Liver (tissue), 9 donors: ENCODE results near the gene STXBP6. TPM values are rescaled to one million over a fixed set of nuclear protein-coding genes. Genes with fewer than 3 reads are reported as not detected.

Experiments
- DNase-seq: peaks from one replicate; pipeline ENCODE4 v3.0.0-alpha.2; 2017; ENCODE audit warnings: low spot score
- H3K27ac ChIP-seq, 2 donors: one replicate each; pipeline ENCODE4 v1.7.0; 2013; ENCODE audit warnings: inconsistent platforms in 2 of 2, low read length in 2 of 2, control low read depth in 1 of 2, low read depth in 1 of 2, mild to moderate bottlenecking in 1 of 2
- H3K27me3 ChIP-seq, 4 donors: one replicate each; pipeline versions ENCODE4 v1.6.1 to v1.7.0; 2013; ENCODE audit warnings: low read length in 3 of 4, inconsistent platforms in 1 of 4, mild to moderate bottlenecking in 1 of 4, moderate library complexity in 1 of 4; ENCODE audit not compliant: control insufficient read depth in 4 of 4, insufficient read depth in 4 of 4
- H3K36me3 ChIP-seq, 4 donors: one replicate each; pipeline versions ENCODE4 v1.6.1 to v1.7.0; 2013; ENCODE audit warnings: low read length in 3 of 4, mild to moderate bottlenecking in 3 of 4, low read depth in 1 of 4, moderate library complexity in 1 of 4; ENCODE audit not compliant: control insufficient read depth in 4 of 4, insufficient read depth in 3 of 4
- H3K4me1 ChIP-seq, 4 donors: one replicate each; pipeline versions ENCODE4 v1.6.1 to v1.7.0; 2013; ENCODE audit warnings: low read length in 3 of 4, mild to moderate bottlenecking in 3 of 4, moderate library complexity in 1 of 4; ENCODE audit not compliant: control insufficient read depth in 4 of 4, insufficient read depth in 4 of 4
- H3K4me3 ChIP-seq, 3 donors: one replicate each; pipeline versions ENCODE4 v1.6.1 to v1.7.0; 2013; ENCODE audit warnings: low read length in 3 of 3, control low read depth in 1 of 3, low read depth in 1 of 3, mild to moderate bottlenecking in 1 of 3
- H3K9ac ChIP-seq, 2 donors: one replicate each; pipeline ENCODE4 v1.7.0; 2013; ENCODE audit warnings: low read length in 2 of 2, mild to moderate bottlenecking in 2 of 2, moderate library complexity in 2 of 2, control low read depth in 1 of 2, low read depth in 1 of 2
- H3K9me3 ChIP-seq, 4 donors: one replicate each; pipeline versions ENCODE4 v1.6.1 to v1.7.0; 2013; ENCODE audit warnings: low read length in 3 of 4; ENCODE audit not compliant: control insufficient read depth in 4 of 4
- ATF3 ChIP-seq: IDR thresholded peaks from 2 replicates; pipeline ENCODE4 v1.6.1; 2016; ENCODE audit warnings: antibody characterized with exemption
- CTCF ChIP-seq: fragments of 150-350 bp; IDR thresholded peaks from 2 replicates; pipeline ENCODE4 v1.5.1; 2017; ENCODE audit warnings: improper control_type of control experiment, low read depth, low read length; ENCODE audit not compliant: missing input control
- EGR1 ChIP-seq, 2 donors: IDR thresholded peaks; 2 replicates each; pipeline ENCODE4 v1.6.1; 2016 to 2018; ENCODE audit warnings: antibody characterized with exemption in 2 of 2, low read depth in 2 of 2
- FOXA1 ChIP-seq: IDR thresholded peaks from 2 replicates; pipeline ENCODE4 v1.6.1; 2016; ENCODE audit warnings: antibody characterized with exemption
- FOXA2 ChIP-seq: IDR thresholded peaks from 2 replicates; pipeline ENCODE4 v1.6.1; 2016; ENCODE audit warnings: antibody characterized with exemption
- GABPA ChIP-seq, 2 donors: IDR thresholded peaks in 1 of 2; conservative IDR thresholded peaks in 1 of 2; 2 replicates each; pipeline ENCODE4 v1.6.1; 2016; ENCODE audit warnings: antibody characterized with exemption in 2 of 2, mild to moderate bottlenecking in 1 of 2, moderate library complexity in 1 of 2
- HNF4A ChIP-seq, 2 donors: conservative IDR thresholded peaks; 2 replicates each; pipeline ENCODE4 v1.6.1; 2016; ENCODE audit warnings: antibody characterized with exemption in 2 of 2, mild to moderate bottlenecking in 2 of 2
- HNF4G ChIP-seq: IDR thresholded peaks from 2 replicates; pipeline ENCODE4 v1.6.1; 2016; ENCODE audit warnings: antibody characterized with exemption
- JUND ChIP-seq, 2 donors: IDR thresholded peaks; 2 replicates each; pipeline ENCODE4 v1.6.1; 2016; ENCODE audit warnings: antibody characterized with exemption in 2 of 2
- NR2F2 ChIP-seq: IDR thresholded peaks from 2 replicates; pipeline ENCODE4 v1.6.1; 2016; ENCODE audit warnings: antibody characterized with exemption
- RAD21 ChIP-seq, 2 donors: IDR thresholded peaks; 2 replicates each; pipeline ENCODE4 v1.6.1; 2016; ENCODE audit warnings: antibody characterized with exemption in 2 of 2, mild to moderate bottlenecking in 2 of 2
- REST ChIP-seq: IDR thresholded peaks from 2 replicates; pipeline ENCODE4 v1.6.1; 2016; ENCODE audit warnings: antibody characterized with exemption, mild to moderate bottlenecking
- RXRA ChIP-seq, 2 donors: IDR thresholded peaks; 2 replicates each; pipeline ENCODE4 v1.6.1; 2017 to 2018; ENCODE audit warnings: antibody characterized with exemption in 2 of 2, mild to moderate bottlenecking in 1 of 2
- SP1 ChIP-seq: IDR thresholded peaks from 2 replicates; pipeline ENCODE4 v1.6.1; 2018; ENCODE audit warnings: antibody characterized with exemption, mild to moderate bottlenecking
- TAF1 ChIP-seq: conservative IDR thresholded peaks from 2 replicates; pipeline ENCODE4 v1.6.1; 2016; ENCODE audit warnings: antibody characterized with exemption, mild to moderate bottlenecking
- YY1 ChIP-seq: IDR thresholded peaks from 2 replicates; pipeline ENCODE4 v1.6.1; 2016; ENCODE audit warnings: antibody characterized with exemption, mild to moderate bottlenecking
- ZBTB33 ChIP-seq: IDR thresholded peaks from 2 replicates; pipeline ENCODE4 v1.6.1; 2016; ENCODE audit warnings: antibody characterized with exemption
- WGBS: extraction: QIAGEN DNeasy Blood & Tissue Kit; methylation state at CpG from one replicate; pipeline ENCODE4 v1.1.7; 2013; 5-methylcytosine and 5-hydroxymethylcytosine counted together
- polyA plus RNA-seq, 2 donors: library from polyadenylated mRNA; stranded (reverse) in 1 of 2; unstranded in 1 of 2; fragments of 200-250 nt in 1 of 2; fragments of >200 nt in 1 of 2; fragmentation: Nextera tagmentation in 1 of 2; extraction: Ambion mirVana in 1 of 2; gene quantifications; one replicate each; pipeline versions ENCODE4 v1.2.1 to v1.2.3, GENCODE V29; 2013 to 2015
- total RNA-seq, 2 donors: library from RNA; depleted of rRNA; stranded (reverse); fragments of >200 nt; gene quantifications; one replicate each; pipeline ENCODE4 v1.2.3, GENCODE V29; 2014
- TF ChIP-seq, protein P1 (sequence below): IDR thresholded peaks from 2 replicates; pipeline ENCODE4 v1.6.1; 2016; ENCODE audit warnings: antibody characterized with exemption
- donor health status: healthy.
- donor health status: healthy.
- donor health status: healthy.
- donor health status: healthy.
- donor health status: healthy.

Gene STXBP6
- total and polyA plus RNA-seq, 4 donors, result 1.4 to 3.8 (median 1.8) TPM

DNA sequence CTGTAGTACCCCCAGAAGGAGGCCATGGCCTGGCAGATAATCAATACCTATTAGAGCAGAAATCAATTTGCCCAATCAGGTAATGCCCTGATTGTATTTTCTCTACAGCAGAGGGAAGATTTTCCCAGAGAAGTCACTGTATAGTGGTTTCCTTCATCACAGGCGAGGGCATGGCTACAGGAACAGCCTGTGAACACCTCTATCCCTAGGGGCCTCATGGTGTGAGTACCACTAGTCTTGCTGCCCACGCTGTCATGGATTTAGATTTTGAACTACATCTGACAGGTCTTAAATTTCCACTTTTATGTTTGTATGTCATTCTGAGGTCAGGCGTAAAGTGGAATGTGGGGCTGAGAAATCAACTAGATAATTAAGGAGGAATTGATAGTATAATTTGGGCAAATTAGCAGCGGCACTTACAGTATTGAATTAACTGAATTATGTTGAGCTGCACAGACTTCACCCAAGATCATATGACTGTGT, 42.4 kb upstream of the STXBP6 start:
- Histone ChIP-seq H3K36me3 (no peaks in the 10 kb centered on the region), H3K4me1 (no peaks in the 10 kb centered on the region), H3K9ac (no peak overlapping the region), H3K27ac (no peak overlapping the region), H3K27me3 (peaks cover 0 to 6% (median 1%) of the 10 kb centered on the region in 4 donors), H3K9me3 (no peaks in the 10 kb centered on the region), H3K4me3 (no peak overlapping the region)
- TF ChIP-seq ZBTB33 (no peak), HNF4A (conservative IDR thresholded peaks at IDR 0.05) (no peak), NR2F2 (no peak), EGR1 (IDR thresholded peaks at IDR 0.05; ENCODE audit: low read depth in 2 of 2) (no peak), RAD21 (IDR thresholded peaks at IDR 0.05) (no peak), SP1 (no peak), RXRA (IDR thresholded peaks at IDR 0.05) (no peak), YY1 (no peak), TAF1 (no peak), HNF4G (no peak), FOXA2 (no peak), ATF3 (no peak), GABPA (IDR thresholded peaks at IDR 0.05 in 1 of 2, conservative IDR thresholded peaks at IDR 0.05 in 1 of 2) (no peak), CTCF (no peak)
- TF ChIP-seq, protein P1, sequence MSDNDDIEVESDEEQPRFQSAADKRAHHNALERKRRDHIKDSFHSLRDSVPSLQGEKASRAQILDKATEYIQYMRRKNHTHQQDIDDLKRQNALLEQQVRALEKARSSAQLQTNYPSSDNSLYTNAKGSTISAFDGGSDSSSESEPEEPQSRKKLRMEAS, result no peak
- DNase-seq, result no peak
- 89% methylated on average over 4 of the region's 4 CpGs for WGBS

DNA sequence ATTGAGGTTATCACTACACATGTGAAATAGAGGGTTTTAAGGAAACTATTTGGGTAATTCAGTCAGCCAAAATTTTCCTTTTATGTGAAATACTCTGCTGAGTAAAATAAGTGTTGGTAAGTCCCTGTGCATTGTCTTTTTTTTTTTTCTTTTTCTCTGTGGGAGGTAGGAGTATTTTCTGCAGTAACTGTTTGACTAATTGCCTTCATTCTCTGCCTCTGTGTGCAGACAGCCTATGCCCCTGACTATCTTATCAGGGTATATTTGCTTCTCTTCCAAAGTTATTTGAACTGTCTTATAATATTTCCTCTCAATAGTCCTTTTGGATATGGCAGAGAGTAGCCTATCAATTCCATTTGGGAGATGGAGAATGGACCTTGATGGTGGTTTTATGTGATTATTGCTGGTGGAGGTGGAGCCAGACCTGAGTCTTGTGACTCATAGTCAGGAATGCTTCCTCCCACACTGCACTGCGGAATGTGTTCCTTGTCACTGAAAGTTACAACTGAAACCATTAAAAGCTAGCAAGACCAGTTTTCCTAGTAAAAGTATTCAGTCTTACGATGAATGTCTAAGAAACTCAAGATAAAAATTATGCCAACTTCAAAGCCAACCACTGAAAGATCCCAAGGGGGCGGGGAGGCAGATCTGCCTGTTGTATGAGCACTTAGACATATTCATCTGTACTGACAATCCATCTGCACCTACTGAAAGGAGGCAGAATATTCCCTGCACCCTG, 40.9 kb upstream of the STXBP6 start:
- no peak for DNase-seq
- H3K27ac ChIP-seq, result no peak overlapping the region
- TF ChIP-seq JUND (IDR thresholded peaks at IDR 0.05) (no peak), ZBTB33 (no peak), NR2F2 (no peak), CTCF (no peak), RXRA (IDR thresholded peaks at IDR 0.05) (no peak), TAF1 (no peak), HNF4A (conservative IDR thresholded peaks at IDR 0.05) (no peak), RAD21 (IDR thresholded peaks at IDR 0.05) (no peak), FOXA1 (no peak), REST (no peak), SP1 (no peak)
- TF ChIP-seq, protein P1, result no peak

More for the DNA sequence above, 40.9 kb upstream of the STXBP6 start:
- Histone ChIP-seq H3K9me3 (no peaks in the 10 kb centered on the region), H3K9ac (no peak overlapping the region), H3K27me3 (peaks cover 0 to 3% (median 1%) of the 10 kb centered on the region in 4 donors), H3K4me3 (no peak overlapping the region), H3K36me3 (no peaks in the 10 kb centered on the region), H3K4me1 (no peaks in the 10 kb centered on the region)
- WGBS, result 75% methylated on average over 3 of the region's 3 CpGs
